Measurements from ENCODE around the gene TSTD2. TPM values are rescaled to one million over a fixed set of nuclear protein-coding genes. Genes with fewer than 3 reads are reported as not detected.
"Not testable (repeated sequence)": the region's sequence is repeated elsewhere in the genome, so short reads cannot be mapped to it uniquely, and the experiment has no call there.

The TSTD2 gene
- total RNA-seq, 1 experiment from 2014 or later = 18.0 TPM

DNA sequence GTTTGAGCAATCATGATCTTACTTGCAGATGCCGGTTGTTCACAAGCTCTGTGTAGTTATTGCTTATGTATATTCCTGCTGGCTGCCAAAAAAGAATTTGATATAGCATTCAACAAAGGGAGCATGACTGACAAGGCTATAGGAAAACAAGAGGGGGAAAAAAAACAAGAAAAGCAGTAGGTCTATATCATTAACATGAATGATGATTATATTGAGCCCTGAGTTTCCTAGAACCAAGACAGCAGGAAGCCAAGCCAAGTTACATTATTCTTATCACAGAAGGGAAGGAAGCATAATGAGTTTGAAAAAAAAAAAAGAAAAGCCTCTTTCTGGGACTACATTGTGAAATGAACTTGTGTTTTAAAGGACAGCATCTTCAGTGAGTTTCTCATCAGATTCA is 41.0 kb downstream of the TSTD2 start:
- CTCF ChIA-PET = interaction anchor here (0.8 to 12.8 kb wide), 5 partner anchors 22 to 181 kb away, joined by 3 to 345 read pairs (median 5); no protein-coding TSS in a partner anchor
- H3K9me3 Mint-ChIP-seq (ENCODE audit: unreplicated experiment) = no peaks in the 10 kb centered on the region
- H3K4me3 Mint-ChIP-seq (ENCODE audit: unreplicated experiment) = no peak overlapping the region
- intact Hi-C loops (cut with micrococcal nuclease) = no loop called here
- TF ChIP-seq, protein P1, sequence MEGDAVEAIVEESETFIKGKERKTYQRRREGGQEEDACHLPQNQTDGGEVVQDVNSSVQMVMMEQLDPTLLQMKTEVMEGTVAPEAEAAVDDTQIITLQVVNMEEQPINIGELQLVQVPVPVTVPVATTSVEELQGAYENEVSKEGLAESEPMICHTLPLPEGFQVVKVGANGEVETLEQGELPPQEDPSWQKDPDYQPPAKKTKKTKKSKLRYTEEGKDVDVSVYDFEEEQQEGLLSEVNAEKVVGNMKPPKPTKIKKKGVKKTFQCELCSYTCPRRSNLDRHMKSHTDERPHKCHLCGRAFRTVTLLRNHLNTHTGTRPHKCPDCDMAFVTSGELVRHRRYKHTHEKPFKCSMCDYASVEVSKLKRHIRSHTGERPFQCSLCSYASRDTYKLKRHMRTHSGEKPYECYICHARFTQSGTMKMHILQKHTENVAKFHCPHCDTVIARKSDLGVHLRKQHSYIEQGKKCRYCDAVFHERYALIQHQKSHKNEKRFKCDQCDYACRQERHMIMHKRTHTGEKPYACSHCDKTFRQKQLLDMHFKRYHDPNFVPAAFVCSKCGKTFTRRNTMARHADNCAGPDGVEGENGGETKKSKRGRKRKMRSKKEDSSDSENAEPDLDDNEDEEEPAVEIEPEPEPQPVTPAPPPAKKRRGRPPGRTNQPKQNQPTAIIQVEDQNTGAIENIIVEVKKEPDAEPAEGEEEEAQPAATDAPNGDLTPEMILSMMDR (IDR thresholded peaks at IDR 0.05; ENCODE audit: unreplicated experiment) = no peak
- no peak for DNase-seq (ENCODE audit: unreplicated experiment)
- no TSS peak for BruUV-seq (replicated peaks)
- POLR2A ChIA-PET = no interaction called here
- no peaks in the 10 kb centered on the region for H3K27me3 Mint-ChIP-seq (ENCODE audit: insufficient read depth, unreplicated experiment)
- H3K4me1 Mint-ChIP-seq (ENCODE audit: insufficient read depth, unreplicated experiment) = peaks cover 5% of the 10 kb centered on the region
- no peak overlapping the region for H3K27ac Mint-ChIP-seq (ENCODE audit: low read depth, unreplicated experiment)
- no peaks in the 10 kb centered on the region for H3K36me3 Mint-ChIP-seq (ENCODE audit: insufficient read depth, unreplicated experiment)

DNA sequence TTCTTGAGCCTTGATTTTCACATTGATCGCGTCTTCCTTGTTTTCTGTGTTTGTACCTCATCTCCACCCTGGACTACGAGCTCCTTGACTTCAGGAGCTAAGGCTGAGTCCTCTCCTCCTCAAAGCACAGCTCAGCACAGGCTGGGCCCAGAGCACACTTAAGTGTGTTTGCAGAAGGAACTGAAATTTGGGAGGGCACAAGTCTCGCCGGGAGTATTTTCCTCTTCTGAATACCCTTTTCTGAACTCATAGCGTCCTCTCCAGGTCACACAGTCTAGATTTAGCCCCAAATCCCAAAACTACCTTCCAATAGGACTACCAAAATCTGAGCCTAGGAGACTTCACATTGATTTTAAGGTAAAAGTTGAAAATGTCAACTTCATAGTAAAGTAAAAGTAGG is 41.6 kb downstream of the TSTD2 start:
- Mint-ChIP-seq H3K4me3 (ENCODE audit: unreplicated experiment) (no peak overlapping the region), H3K4me1 (ENCODE audit: insufficient read depth, unreplicated experiment) (peaks cover 5% of the 10 kb centered on the region), H3K9me3 (ENCODE audit: unreplicated experiment) (no peaks in the 10 kb centered on the region), H3K27ac (ENCODE audit: low read depth, unreplicated experiment) (no peak overlapping the region), H3K36me3 (ENCODE audit: insufficient read depth, unreplicated experiment) (no peaks in the 10 kb centered on the region), H3K27me3 (ENCODE audit: insufficient read depth, unreplicated experiment) (no peaks in the 10 kb centered on the region)
- DNase-seq (ENCODE audit: unreplicated experiment) = no peak
- BruUV-seq (replicated peaks) = no TSS peak
- POLR2A ChIA-PET = no interaction called here
- TF ChIP-seq, protein P1 (IDR thresholded peaks at IDR 0.05; ENCODE audit: unreplicated experiment) = no peak
- intact Hi-C loops (cut with micrococcal nuclease) = no loop called here
- CTCF ChIA-PET = interaction anchor here (0.8 to 2.2 kb wide), 3 partner anchors 23 to 180 kb away, joined by 3 to 9 read pairs (median 5); no protein-coding TSS in a partner anchor

DNA sequence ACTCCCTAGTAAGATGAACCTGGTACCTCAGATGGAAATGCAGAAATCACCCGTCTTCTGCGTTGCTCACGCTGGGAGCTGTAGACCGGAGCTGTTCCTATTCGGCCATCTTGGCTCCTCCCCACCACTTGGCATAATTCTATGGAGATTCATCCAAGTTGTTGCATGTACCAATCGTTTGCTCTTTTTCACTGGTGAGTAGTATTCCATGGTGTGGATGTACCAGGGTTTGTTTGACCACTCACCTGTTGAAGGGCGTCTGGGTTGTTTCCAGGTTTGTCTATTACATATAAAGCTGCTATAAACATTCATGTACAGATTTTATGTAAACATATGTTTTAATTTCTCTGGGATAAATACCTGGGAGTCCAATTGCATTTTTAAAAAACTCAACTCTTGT is 46.3 kb downstream of the TSTD2 start:
- not testable (repeated sequence) for H3K27me3 Mint-ChIP-seq (ENCODE audit: insufficient read depth, unreplicated experiment); H3K27ac Mint-ChIP-seq (ENCODE audit: low read depth, unreplicated experiment)

DNA sequence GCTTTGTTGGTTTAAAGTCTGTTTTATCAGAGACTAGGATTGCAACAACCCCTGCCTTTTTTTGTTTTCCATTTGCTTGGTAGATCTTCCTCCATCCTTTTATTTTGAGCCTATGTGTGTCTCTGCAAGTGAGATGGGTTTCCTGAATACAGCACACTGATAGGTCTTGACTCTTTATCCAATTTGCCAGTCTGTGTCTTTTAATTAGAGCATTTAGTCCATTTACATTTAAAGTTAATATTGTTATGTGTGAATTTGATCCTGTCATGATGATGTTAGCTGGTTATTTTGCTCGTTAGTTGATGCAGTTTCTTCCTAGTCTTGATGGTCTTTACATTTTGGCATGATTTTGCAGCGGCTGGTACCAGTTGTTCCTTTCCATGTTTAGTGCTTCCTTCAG is 48.4 kb downstream of the TSTD2 start:
- BruUV-seq (replicated peaks); POLR2A ChIA-PET; H3K36me3 Mint-ChIP-seq (ENCODE audit: insufficient read depth, unreplicated experiment); H3K4me1 Mint-ChIP-seq (ENCODE audit: insufficient read depth, unreplicated experiment); H3K4me3 Mint-ChIP-seq (ENCODE audit: unreplicated experiment); DNase-seq (ENCODE audit: unreplicated experiment); intact Hi-C loops (cut with micrococcal nuclease); H3K27ac Mint-ChIP-seq (ENCODE audit: low read depth, unreplicated experiment); H3K9me3 Mint-ChIP-seq (ENCODE audit: unreplicated experiment); CTCF ChIA-PET; H3K27me3 Mint-ChIP-seq (ENCODE audit: insufficient read depth, unreplicated experiment): not testable (repeated sequence)

More for the DNA sequence above, 46.3 kb downstream of the TSTD2 start:
- H3K36me3 Mint-ChIP-seq (ENCODE audit: insufficient read depth, unreplicated experiment); POLR2A ChIA-PET; H3K4me1 Mint-ChIP-seq (ENCODE audit: insufficient read depth, unreplicated experiment); H3K9me3 Mint-ChIP-seq (ENCODE audit: unreplicated experiment); DNase-seq (ENCODE audit: unreplicated experiment); intact Hi-C loops (cut with micrococcal nuclease); BruUV-seq (replicated peaks); H3K4me3 Mint-ChIP-seq (ENCODE audit: unreplicated experiment): not testable (repeated sequence)
- CTCF ChIA-PET = interaction anchor here (1.4 kb wide), 1 partner anchor 12 kb away, joined by 3 read pairs; no protein-coding TSS in a partner anchor

DNA sequence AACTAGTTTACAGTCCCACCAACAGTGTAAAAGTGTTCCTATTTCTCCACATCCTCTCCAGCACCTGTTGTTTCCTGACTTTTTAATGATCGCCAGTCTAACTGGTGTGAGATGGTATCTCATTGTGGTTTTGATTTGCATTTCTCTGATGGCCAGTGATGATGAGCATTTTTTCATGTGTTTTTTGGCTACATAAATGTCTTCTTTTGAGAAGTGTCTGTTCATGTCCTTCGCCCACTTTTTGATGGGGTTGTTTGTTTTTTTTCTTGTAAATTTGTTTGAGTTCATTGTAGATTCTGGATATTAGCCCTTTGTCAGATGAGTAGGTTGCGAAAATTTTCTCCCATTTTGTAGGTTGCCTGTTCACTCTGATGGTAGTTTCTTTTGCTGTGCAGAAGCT is 51.6 kb downstream of the TSTD2 start:
- H3K36me3 Mint-ChIP-seq (ENCODE audit: insufficient read depth, unreplicated experiment); H3K4me1 Mint-ChIP-seq (ENCODE audit: insufficient read depth, unreplicated experiment); CTCF ChIA-PET; intact Hi-C loops (cut with micrococcal nuclease); POLR2A ChIA-PET; BruUV-seq (replicated peaks); H3K4me3 Mint-ChIP-seq (ENCODE audit: unreplicated experiment); DNase-seq (ENCODE audit: unreplicated experiment); H3K9me3 Mint-ChIP-seq (ENCODE audit: unreplicated experiment); H3K27ac Mint-ChIP-seq (ENCODE audit: low read depth, unreplicated experiment): not testable (repeated sequence)
- H3K27me3 Mint-ChIP-seq (ENCODE audit: insufficient read depth, unreplicated experiment) = peaks cover 13% of the 10 kb centered on the region

Data from MCF 10A (cell line).